Endothelial cell of umbilical vein (primary cell): ENCODE measurements around the gene BABAM2. TPM values are rescaled to one million over a fixed set of nuclear protein-coding genes. Genes with fewer than 3 reads are reported as not detected.

Experiments
- BruUV-seq: library from RNA; stranded (reverse); fragments of 400-500 nt; replicated peaks from 2 replicates; lab custom pipeline; 2021; lab: Mats Ljungman, UMichigan
- CTCF ChIA-PET: fragments of 300-600, 350-600 bp; sonication (Branson Sonifier 250); formaldehyde crosslinking; loops from one replicate; lab custom pipeline; 2021; ENCODE audit warnings: antibody characterized with exemption, inconsistent platforms; lab: Charles Lee
- POLR2A ChIA-PET: fragments of 300-600, 350-600 bp; sonication (Branson Sonifier 250); formaldehyde crosslinking; loops from one replicate; lab custom pipeline; 2021; ENCODE audit warnings: antibody characterized with exemption, inconsistent platforms; lab: Charles Lee
- DNase-seq: peaks from one replicate; pipeline ENCODE4 v3.0.0-alpha.2; 2011; ENCODE audit warnings: low read depth, low spot score
- FAIRE-seq: peaks from 2 replicates; lab custom pipeline; 2011; peaks lifted over from hg19 to GRCh38; lab: Jason Lieb, UNC
- H2AFZ ChIP-seq: 2 replicates; pipeline ENCODE4 v1.6.0; 2012; ENCODE audit warnings: low read depth, low read length, control low read depth, inconsistent platforms
- H3K27ac ChIP-seq: 2 replicates; pipeline ENCODE4 v1.5.1; 2011; ENCODE audit warnings: low read depth, mild to moderate bottlenecking, control low read depth, low read length, moderate library complexity; ENCODE audit not compliant: insufficient read depth
- H3K27me3 ChIP-seq, 2 experiments: 2 replicates each; pipeline versions ENCODE4 v1.6.0 to v1.6.1; 2011; ENCODE audit warnings: low read length in 2 of 2, mixed read lengths in 1 of 2; ENCODE audit not compliant: control insufficient read depth in 2 of 2, insufficient read depth in 2 of 2
- H3K36me3 ChIP-seq, 2 experiments: 2 replicates in 1 of 2; 3 replicates in 1 of 2; pipeline ENCODE4 v1.5.1; 2011; ENCODE audit warnings: low read length in 2 of 2, mild to moderate bottlenecking in 1 of 2, moderate library complexity in 1 of 2; ENCODE audit not compliant: control insufficient read depth in 2 of 2, insufficient read depth in 2 of 2; ENCODE audit errors: extremely low read depth in 1 of 2
- H3K4me1 ChIP-seq: 3 replicates; pipeline ENCODE4 v1.5.1; 2011; ENCODE audit warnings: mild to moderate bottlenecking, low read length; ENCODE audit not compliant: control insufficient read depth, insufficient read depth; ENCODE audit errors: extremely low read depth
- H3K4me2 ChIP-seq: 2 replicates; pipeline ENCODE4 v1.6.1; 2011; ENCODE audit warnings: low read length, control low read depth, mixed read lengths; ENCODE audit not compliant: insufficient read depth
- H3K4me3 ChIP-seq, 3 experiments: fragments of 200-600 bp in 1 of 3; sonication (generic), shearing (Covaris generic) in 1 of 3; replicated peaks in 1 of 3; 2 replicates each; pipeline ENCODE4 v1.5.1; 2011 to 2016; ENCODE audit warnings: control low read depth in 3 of 3, low read length in 3 of 3, mild to moderate bottlenecking in 2 of 3, inconsistent platforms in 1 of 3, low read depth in 1 of 3, moderate library complexity in 1 of 3; ENCODE audit not compliant: insufficient read depth in 1 of 3
- H3K79me2 ChIP-seq: 2 replicates; pipeline ENCODE4 v1.6.0; 2012; ENCODE audit warnings: low read length, inconsistent platforms; ENCODE audit not compliant: control insufficient read depth, insufficient read depth
- H3K9ac ChIP-seq: replicated peaks from 2 replicates; pipeline ENCODE3; 2011; ENCODE audit warnings: low read length, control low read depth; ENCODE audit not compliant: insufficient read depth; ENCODE audit errors: extremely low read depth
- H3K9me1 ChIP-seq: replicated peaks from 3 replicates; pipeline ENCODE4 v1.6.0; 2011; ENCODE audit warnings: mild to moderate bottlenecking, low read length; ENCODE audit not compliant: control insufficient read depth, insufficient read depth; ENCODE audit errors: extremely low read depth
- H3K9me3 ChIP-seq: replicated peaks from 2 replicates; pipeline ENCODE4 v1.5.1; 2012; ENCODE audit warnings: low read length, inconsistent platforms; ENCODE audit not compliant: control insufficient read depth, insufficient read depth
- H4K20me1 ChIP-seq: replicated peaks from 2 replicates; pipeline ENCODE3; 2011; ENCODE audit warnings: mild to moderate bottlenecking, low read length; ENCODE audit not compliant: control insufficient read depth, insufficient read depth; ENCODE audit errors: extremely low read depth
- EZH2 ChIP-seq: IDR thresholded peaks from 2 replicates; pipeline ENCODE4 v1.6.1; 2012; ENCODE audit warnings: borderline replicate concordance, low read depth, mild to moderate bottlenecking, moderate library complexity, low read length, inconsistent platforms; ENCODE audit not compliant: severe bottlenecking
- FOS ChIP-seq: IDR thresholded peaks from 2 replicates; pipeline ENCODE4 v1.6.1; 2011; ENCODE audit warnings: mild to moderate bottlenecking, low read length, moderate library complexity, borderline replicate concordance; ENCODE audit not compliant: insufficient read depth
- GATA2 ChIP-seq: IDR thresholded peaks from 2 replicates; pipeline ENCODE4 v1.7.0; 2011; ENCODE audit warnings: low read depth, mild to moderate bottlenecking, moderate library complexity, mixed read lengths, low read length; ENCODE audit not compliant: insufficient read length, insufficient read depth
- dilution Hi-C: fragments of 300-500 bp; cut with MboI; formaldehyde crosslinking; loops from one replicate; pipeline ENCODE4 v1.15.0; 2019; ENCODE audit warnings: low sequenced_read_pairs; ENCODE audit not compliant: extremely low pct_ligation_motif_present
- intact Hi-C: fragments of 100-400 bp; cut with micrococcal nuclease; formaldehyde crosslinking; loops from one replicate; pipeline ENCODE4 v1.10.0; 2022
- polyA plus RNA-seq, 4 experiments: library from polyadenylated mRNA; depleted of rRNA in 3 of 4; stranded (reverse) in 3 of 4; unstranded in 1 of 4; fragments of >200 nt; gene quantifications; 2 replicates each; pipeline versions ENCODE4 v1.2.1 to v1.2.3, GENCODE V29; 2011 to 2012; ENCODE audit warnings: missing spikeins in 1 of 4
- total RNA-seq: library from RNA; stranded (reverse); gene quantifications from 2 replicates; pipeline ENCODE4 v1.2.3, GENCODE V29; 2021
- TF ChIP-seq, protein P1 (sequence below), 2 donors: IDR thresholded peaks; 1 replicate in 1 of 2; 2 replicates in 1 of 2; pipeline ENCODE4 v1.5.1; 2011; ENCODE audit warnings: low read length in 2 of 2, mild to moderate bottlenecking in 2 of 2, moderate library complexity in 2 of 2, control low read depth in 1 of 2, inconsistent platforms in 1 of 2, low read depth in 1 of 2; ENCODE audit not compliant: insufficient read depth in 1 of 2; ENCODE audit errors: extremely low read depth in 1 of 2

BABAM2 gene
- total and polyA plus RNA-seq, 2 donors (not counting 3 experiments of a cell fraction or from before 2014, with no cell fraction given), result 19.9 to 27.6 TPM

DNA sequence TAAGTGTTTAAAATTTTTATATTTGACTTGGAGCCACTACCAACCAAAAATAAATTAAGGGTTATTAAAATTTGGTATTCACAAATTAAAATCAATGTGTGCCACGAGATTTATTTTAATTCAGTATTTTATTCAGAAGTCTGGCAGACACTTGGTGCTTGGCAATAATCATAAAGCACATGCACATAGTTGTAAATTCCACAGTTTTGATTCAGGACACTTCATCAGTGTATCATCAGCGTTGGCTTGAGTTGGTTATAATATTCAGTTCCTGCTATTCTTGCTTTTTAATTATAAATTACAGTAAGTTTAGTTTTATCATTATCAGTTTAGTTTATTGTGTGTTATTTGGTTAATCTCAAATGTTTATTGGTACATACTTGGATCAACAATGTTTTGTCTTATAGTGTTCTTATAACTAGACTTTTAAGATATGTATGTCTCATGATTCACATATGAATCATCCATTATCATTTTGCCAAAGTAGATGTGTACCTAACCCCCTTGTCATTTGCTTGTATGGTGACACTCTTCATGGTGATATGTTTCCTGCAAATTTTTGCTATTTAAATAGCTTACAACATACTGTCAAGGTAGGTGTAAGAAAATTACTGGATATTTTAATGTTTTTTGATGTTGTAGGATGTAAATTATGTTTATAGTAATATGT is 237.9 kb downstream of the BABAM2 start:
- intact Hi-C loops, result no loop called here
- TF ChIP-seq FOS, result peak; percentile 23
- TF ChIP-seq, protein P1, sequence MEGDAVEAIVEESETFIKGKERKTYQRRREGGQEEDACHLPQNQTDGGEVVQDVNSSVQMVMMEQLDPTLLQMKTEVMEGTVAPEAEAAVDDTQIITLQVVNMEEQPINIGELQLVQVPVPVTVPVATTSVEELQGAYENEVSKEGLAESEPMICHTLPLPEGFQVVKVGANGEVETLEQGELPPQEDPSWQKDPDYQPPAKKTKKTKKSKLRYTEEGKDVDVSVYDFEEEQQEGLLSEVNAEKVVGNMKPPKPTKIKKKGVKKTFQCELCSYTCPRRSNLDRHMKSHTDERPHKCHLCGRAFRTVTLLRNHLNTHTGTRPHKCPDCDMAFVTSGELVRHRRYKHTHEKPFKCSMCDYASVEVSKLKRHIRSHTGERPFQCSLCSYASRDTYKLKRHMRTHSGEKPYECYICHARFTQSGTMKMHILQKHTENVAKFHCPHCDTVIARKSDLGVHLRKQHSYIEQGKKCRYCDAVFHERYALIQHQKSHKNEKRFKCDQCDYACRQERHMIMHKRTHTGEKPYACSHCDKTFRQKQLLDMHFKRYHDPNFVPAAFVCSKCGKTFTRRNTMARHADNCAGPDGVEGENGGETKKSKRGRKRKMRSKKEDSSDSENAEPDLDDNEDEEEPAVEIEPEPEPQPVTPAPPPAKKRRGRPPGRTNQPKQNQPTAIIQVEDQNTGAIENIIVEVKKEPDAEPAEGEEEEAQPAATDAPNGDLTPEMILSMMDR (IDR thresholded peaks at IDR 0.05; ENCODE audit: extremely low read depth in 1 of 2, insufficient read depth in 1 of 2, low read depth in 1 of 2, low read length in 2 of 2), result no peak
- ChIA-PET POLR2A (no interaction called here), CTCF (interaction anchor here (1.0 to 1.6 kb wide), 2 partner anchors 9 to 24 kb away, joined by 3 read pairs; no protein-coding TSS in a partner anchor)
- H3K9me3 ChIP-seq, result no peaks in the 10 kb centered on the region
- H3K79me2 ChIP-seq, result no peaks in the 10 kb centered on the region
- no peak overlapping the region for H3K4me2 ChIP-seq
- H2AFZ ChIP-seq, result no peak overlapping the region
- no peaks in the 10 kb centered on the region for H4K20me1 ChIP-seq
- no peaks in the 10 kb centered on the region for H3K9me1 ChIP-seq
- no peak overlapping the region for H3K9ac ChIP-seq
- peaks cover 13% of the 10 kb centered on the region for H3K4me1 ChIP-seq
- H3K27ac ChIP-seq, result no peak overlapping the region
- no peak for FAIRE-seq
- DNase-seq, result no peak
- BruUV-seq, result no TSS peak
- no peaks in the 10 kb centered on the region for H3K27me3 ChIP-seq
- no peaks in the 10 kb centered on the region for H3K36me3 ChIP-seq
- dilution Hi-C loops, result no loop called here
- no peak overlapping the region for H3K4me3 ChIP-seq

DNA sequence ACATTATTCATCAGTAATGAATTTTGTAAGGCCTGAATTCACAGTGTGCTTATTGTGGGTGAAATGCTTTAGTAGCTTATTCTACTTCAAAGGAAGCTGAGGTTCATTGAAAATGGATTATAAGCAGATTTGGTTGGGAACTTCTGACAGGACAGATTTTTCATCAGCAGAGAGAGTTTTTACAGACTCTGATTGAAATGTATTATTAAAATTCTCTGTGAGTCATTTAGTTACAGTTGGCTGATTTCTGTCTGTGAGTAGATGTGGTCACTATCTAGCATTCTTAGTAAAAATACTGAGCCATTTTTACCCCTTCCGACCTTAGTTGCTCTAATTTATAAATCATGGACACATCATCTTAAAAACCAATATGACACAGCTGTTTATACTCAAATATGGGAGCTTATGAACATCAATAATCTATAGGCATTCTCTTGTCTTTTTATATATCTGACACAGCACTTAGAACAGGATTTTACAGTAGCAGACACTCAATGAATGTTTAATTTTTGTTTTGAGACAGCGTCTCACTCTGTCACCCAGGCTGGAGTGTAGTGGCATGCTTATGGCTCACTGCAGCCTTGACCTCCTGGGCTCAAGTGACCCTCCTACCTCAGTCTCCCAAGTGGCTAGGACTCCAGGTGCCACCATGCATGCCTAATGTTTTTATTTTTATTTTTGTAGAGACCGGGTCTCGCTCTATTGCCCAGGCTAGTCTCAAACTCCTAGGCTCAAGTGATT is 239.6 kb downstream of the BABAM2 start:
- Histone ChIP-seq H3K27ac (no peak overlapping the region), H3K9ac (no peak overlapping the region), H3K4me1 (peaks cover 6% of the 10 kb centered on the region), H3K36me3 (no peaks in the 10 kb centered on the region), H3K9me1 (no peaks in the 10 kb centered on the region), H3K4me3 (no peak overlapping the region), H3K4me2 (no peak overlapping the region), H3K79me2 (no peaks in the 10 kb centered on the region), H3K9me3 (no peaks in the 10 kb centered on the region), H4K20me1 (no peaks in the 10 kb centered on the region), H3K27me3 (no peaks in the 10 kb centered on the region), H2AFZ (no peak overlapping the region)
- POLR2A ChIA-PET, result no interaction called here
- TF ChIP-seq FOS, result no peak
- TF ChIP-seq, protein P1 (IDR thresholded peaks at IDR 0.05; ENCODE audit: extremely low read depth in 1 of 2, insufficient read depth in 1 of 2, low read depth in 1 of 2, low read length in 2 of 2), result no peak
- no peak for TF ChIP-seq GATA2
- no peak for TF ChIP-seq EZH2
- BruUV-seq, result no TSS peak
- dilution Hi-C loops (no loop called here), intact Hi-C loops (no loop called here)
- no peak for DNase-seq
- FAIRE-seq, result peak; percentile 24
- CTCF ChIA-PET, result interaction anchor here (1.5 to 1.6 kb wide), 2 partner anchors 8 to 32 kb away, joined by 3 read pairs; no protein-coding TSS in a partner anchor
